Vagina (tissue), 2 donors: ENCODE data around the gene GSTO2. TPM values are rescaled to one million over a fixed set of nuclear protein-coding genes. Genes with fewer than 3 reads are reported as not detected.

Experiments
- DNase-seq, 2 donors: peaks; one replicate each; pipeline ENCODE4 v3.0.0-alpha.2; 2017; ENCODE audit errors: extremely low spot score in 2 of 2
- H3K27ac ChIP-seq: fragments of 200-600 bp; sonication (generic); one replicate; pipeline ENCODE4 v1.5.1; 2019
- H3K27me3 ChIP-seq: fragments of 200-600 bp; sonication (generic); one replicate; pipeline ENCODE4 v1.5.1; 2019
- H3K36me3 ChIP-seq, 2 donors: fragments of 200-600 bp; sonication (generic); one replicate each; pipeline ENCODE4 v1.5.1; 2017 to 2019
- H3K4me1 ChIP-seq: fragments of 200-600 bp; sonication (generic); one replicate; pipeline ENCODE4 v1.5.1; 2019
- H3K4me3 ChIP-seq, 2 donors: fragments of 200-600 bp; sonication (generic); 1 replicate in 1 of 2; 2 replicates in 1 of 2; pipeline ENCODE4 v1.5.1; 2016 to 2019
- H3K9me3 ChIP-seq: fragments of 200-600 bp; sonication (generic); one replicate; pipeline ENCODE4 v1.5.1; 2019
- CTCF ChIP-seq, 3 experiments: fragments of 450-650 bp in 2 of 3; fragments of 200-600 bp in 1 of 3; sonication (generic) in 1 of 3; IDR thresholded peaks; one replicate each; pipeline ENCODE4 v1.5.1; 2017 to 2019; ENCODE audit warnings: antibody characterized with exemption in 3 of 3, mild to moderate bottlenecking in 2 of 3, moderate library complexity in 2 of 3
- POLR2A ChIP-seq, 2 donors: fragments of 450-650 bp; IDR thresholded peaks; one replicate each; pipeline ENCODE4 v1.6.1; 2017; ENCODE audit warnings: antibody characterized with exemption in 2 of 2, mild to moderate bottlenecking in 2 of 2, moderate library complexity in 2 of 2
- POLR2AphosphoS5 ChIP-seq, 2 donors: sonication (generic); formaldehyde crosslinking; IDR thresholded peaks; one replicate each; pipeline ENCODE4 v1.9.0; 2017; ENCODE audit warnings: antibody characterized with exemption in 2 of 2, mild to moderate bottlenecking in 2 of 2, low read depth in 1 of 2; ENCODE audit not compliant: insufficient read depth in 1 of 2
- intact Hi-C: fragments of 100-400 bp; cut with DNase I; formaldehyde crosslinking; loops from one replicate; pipeline ENCODE4 v1.15.1; 2023
- total RNA-seq: library from RNA; depleted of rRNA; stranded (reverse); fragments of >200 nt; gene quantifications from one replicate; pipeline ENCODE4 v1.2.3, GENCODE V29; 2016

The GSTO2 gene
- 13.8 TPM for total RNA-seq

- TF ChIP-seq POLR2A (IDR thresholded peaks at IDR 0.05) (peak in 1 of 2 donors; percentile 56), POLR2AphosphoS5 (IDR thresholded peaks at IDR 0.05; ENCODE audit: insufficient read depth in 1 of 2, low read depth in 1 of 2) (peak; percentile 90 to 91), CTCF (IDR thresholded peaks at IDR 0.05) (no peak)
- Histone ChIP-seq H3K27me3 (no peaks in the 10 kb centered on the region), H3K4me1 (peaks cover 12% of the 10 kb centered on the region), H3K27ac (peak within 1 kb of the TSS; percentile 75), H3K9me3 (no peaks in the 10 kb centered on the region), H3K4me3 (peak within 1 kb of the TSS; percentile 72 to 86), H3K36me3 (peaks cover 0 to 41% of the 10 kb centered on the region in 2 donors)
- peak; percentile 99 to 100 for DNase-seq
- intact Hi-C loops, result no loop called here
These were observed at the start of gene GSTO2 for GRCh38 chr10:104268713-104269645. Gene GSTO2 (plus strand): TSS chr10:104269184. CDS start chr10:104274916, 5,732 bp downstream.

GRCh38 chr10:104220522-104220921, 48.5 kb upstream of the GSTO2 start:
- Histone ChIP-seq H3K4me3 (no peak overlapping the region), H3K9me3 (no peaks in the 10 kb centered on the region), H3K27ac (no peak overlapping the region), H3K36me3 (no peaks in the 10 kb centered on the region), H3K4me1 (no peaks in the 10 kb centered on the region), H3K27me3 (no peaks in the 10 kb centered on the region)
- intact Hi-C loops, result no loop called here
- DNase-seq, result no peak
- TF ChIP-seq CTCF (IDR thresholded peaks at IDR 0.05) (no peak), POLR2AphosphoS5 (IDR thresholded peaks at IDR 0.05; ENCODE audit: insufficient read depth in 1 of 2, low read depth in 1 of 2) (no peak), POLR2A (IDR thresholded peaks at IDR 0.05) (no peak)

- intact Hi-C loops, result no loop called here
These were observed 45.7 kb upstream of the GSTO2 start for GRCh38 chr10:104223304-104223703.

GRCh38 chr10:104230490-104230889, 38.5 kb upstream of the GSTO2 start:
- DNase-seq, result no peak

More at GRCh38 chr10:104223304-104223703, 45.7 kb upstream of the GSTO2 start:
- Histone ChIP-seq H3K36me3 (no peaks in the 10 kb centered on the region), H3K9me3 (no peaks in the 10 kb centered on the region), H3K4me1 (no peaks in the 10 kb centered on the region), H3K27me3 (no peaks in the 10 kb centered on the region), H3K27ac (no peak overlapping the region), H3K4me3 (no peak overlapping the region)
- TF ChIP-seq POLR2A (IDR thresholded peaks at IDR 0.05) (no peak), CTCF (IDR thresholded peaks at IDR 0.05) (no peak), POLR2AphosphoS5 (IDR thresholded peaks at IDR 0.05; ENCODE audit: insufficient read depth in 1 of 2, low read depth in 1 of 2) (no peak)
- no peak for DNase-seq

More at GRCh38 chr10:104230490-104230889, 38.5 kb upstream of the GSTO2 start:
- Histone ChIP-seq H3K27me3 (no peaks in the 10 kb centered on the region), H3K4me1 (peaks cover 13% of the 10 kb centered on the region), H3K4me3 (no peak overlapping the region), H3K36me3 (no peaks in the 10 kb centered on the region), H3K27ac (no peak overlapping the region), H3K9me3 (no peaks in the 10 kb centered on the region)
- intact Hi-C loops, result no loop called here
- TF ChIP-seq POLR2A (IDR thresholded peaks at IDR 0.05), result no peak
- no peak for TF ChIP-seq POLR2AphosphoS5 (IDR thresholded peaks at IDR 0.05; ENCODE audit: insufficient read depth in 1 of 2, low read depth in 1 of 2)
- no peak for TF ChIP-seq CTCF (IDR thresholded peaks at IDR 0.05)
